ENCODE data around the gene KCNH1.

DNA sequence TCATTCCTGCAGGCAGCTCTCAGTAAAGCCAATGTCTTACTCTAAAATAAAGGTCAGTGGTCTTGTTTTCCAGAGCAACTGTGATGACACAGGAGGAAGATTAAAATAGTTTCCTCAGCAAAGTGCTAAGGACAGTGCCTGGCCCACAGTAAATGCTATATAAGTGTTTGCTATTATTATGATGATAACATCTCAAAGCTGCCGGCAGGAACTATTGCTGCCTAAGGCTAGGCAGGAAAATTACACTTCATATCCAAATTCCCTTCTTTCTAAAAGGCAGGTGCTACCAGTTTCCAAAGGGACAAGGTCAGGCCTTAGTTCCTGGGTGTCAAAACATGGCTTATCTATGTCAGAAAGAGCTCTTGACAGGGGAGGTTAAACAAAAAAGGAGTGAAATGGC lies 403.9 kb downstream of the KCNH1 start:
- no peak for TF ChIP-seq POLR2AphosphoS5 (IDR thresholded peaks at IDR 0.05)
- TF ChIP-seq, protein P1, sequence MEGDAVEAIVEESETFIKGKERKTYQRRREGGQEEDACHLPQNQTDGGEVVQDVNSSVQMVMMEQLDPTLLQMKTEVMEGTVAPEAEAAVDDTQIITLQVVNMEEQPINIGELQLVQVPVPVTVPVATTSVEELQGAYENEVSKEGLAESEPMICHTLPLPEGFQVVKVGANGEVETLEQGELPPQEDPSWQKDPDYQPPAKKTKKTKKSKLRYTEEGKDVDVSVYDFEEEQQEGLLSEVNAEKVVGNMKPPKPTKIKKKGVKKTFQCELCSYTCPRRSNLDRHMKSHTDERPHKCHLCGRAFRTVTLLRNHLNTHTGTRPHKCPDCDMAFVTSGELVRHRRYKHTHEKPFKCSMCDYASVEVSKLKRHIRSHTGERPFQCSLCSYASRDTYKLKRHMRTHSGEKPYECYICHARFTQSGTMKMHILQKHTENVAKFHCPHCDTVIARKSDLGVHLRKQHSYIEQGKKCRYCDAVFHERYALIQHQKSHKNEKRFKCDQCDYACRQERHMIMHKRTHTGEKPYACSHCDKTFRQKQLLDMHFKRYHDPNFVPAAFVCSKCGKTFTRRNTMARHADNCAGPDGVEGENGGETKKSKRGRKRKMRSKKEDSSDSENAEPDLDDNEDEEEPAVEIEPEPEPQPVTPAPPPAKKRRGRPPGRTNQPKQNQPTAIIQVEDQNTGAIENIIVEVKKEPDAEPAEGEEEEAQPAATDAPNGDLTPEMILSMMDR (IDR thresholded peaks at IDR 0.05 in 8 of 11, conservative IDR thresholded peaks at IDR 0.05 in 3 of 11), result no peak
- TF ChIP-seq POLR2A (IDR thresholded peaks at IDR 0.05), result no peak
